DMS79 (cell line): ENCODE results near the gene ISOC2.

Experiments
- DNase-seq: peaks from one replicate; lab custom pipeline; 2025; lab: John Stamatoyannopoulos, UW

ISOC2 gene

DNA sequence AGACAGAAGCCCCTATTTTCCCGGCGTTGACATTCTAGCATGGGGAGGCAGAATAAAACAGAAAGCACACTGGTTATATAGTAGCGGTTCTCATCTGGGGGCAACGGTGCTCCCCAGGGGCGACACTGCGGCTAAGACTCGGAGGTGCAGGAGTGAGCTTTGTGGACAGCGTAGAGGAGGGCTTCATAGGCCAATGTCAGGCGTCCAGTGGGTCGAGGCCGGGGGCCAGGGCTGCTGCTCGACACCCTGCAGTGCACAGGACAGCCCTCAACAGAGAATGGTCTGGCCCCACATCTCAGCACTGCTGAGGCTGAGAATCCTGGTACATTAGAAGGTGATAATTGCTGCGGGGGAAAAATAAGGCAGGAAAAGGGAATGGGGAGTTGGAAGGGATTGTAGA lies 16.5 kb upstream of the ISOC2 start:
- DNase-seq = no peak

DNA sequence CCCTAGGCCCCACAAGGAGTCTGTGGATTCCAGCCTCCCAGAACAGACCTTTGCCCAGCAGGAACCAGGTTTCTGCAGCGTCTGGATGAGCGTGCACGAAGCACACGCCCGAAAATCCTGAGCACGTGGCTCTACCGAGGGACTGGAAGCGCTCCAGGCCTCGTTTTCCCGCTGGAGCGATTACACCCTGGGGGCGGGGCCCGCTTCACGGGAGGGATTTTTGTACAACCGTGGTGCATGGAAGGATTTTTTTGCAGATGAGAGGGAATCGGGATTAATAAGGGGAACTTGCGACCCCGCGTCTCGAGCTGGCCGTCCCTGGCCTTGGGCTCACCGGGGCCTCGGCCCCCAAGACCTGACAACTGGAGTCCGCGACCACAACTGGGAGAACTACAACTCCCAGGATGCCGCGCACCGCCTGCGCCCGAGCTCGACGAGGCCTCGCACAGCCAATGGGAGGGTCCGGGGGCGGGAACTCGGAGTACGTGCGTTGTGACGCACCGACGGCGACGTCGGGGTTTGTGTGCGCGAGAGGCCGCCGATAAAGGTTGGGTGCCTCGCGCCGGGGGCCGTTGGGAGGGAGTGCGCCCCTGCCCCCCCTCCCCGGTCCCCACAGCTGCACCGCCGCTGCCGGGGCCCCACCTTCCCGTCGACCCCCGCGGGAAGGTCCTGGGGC lies 14.8 kb upstream of the ISOC2 start, which contains the start of gene ZNF628:
TSS of gene ZNF628 (plus strand) at position 518 of the 676 bp plus-strand sequence. CDS start 3,294 bp downstream, outside the sequence.
- peak; percentile 94 for DNase-seq

DNA sequence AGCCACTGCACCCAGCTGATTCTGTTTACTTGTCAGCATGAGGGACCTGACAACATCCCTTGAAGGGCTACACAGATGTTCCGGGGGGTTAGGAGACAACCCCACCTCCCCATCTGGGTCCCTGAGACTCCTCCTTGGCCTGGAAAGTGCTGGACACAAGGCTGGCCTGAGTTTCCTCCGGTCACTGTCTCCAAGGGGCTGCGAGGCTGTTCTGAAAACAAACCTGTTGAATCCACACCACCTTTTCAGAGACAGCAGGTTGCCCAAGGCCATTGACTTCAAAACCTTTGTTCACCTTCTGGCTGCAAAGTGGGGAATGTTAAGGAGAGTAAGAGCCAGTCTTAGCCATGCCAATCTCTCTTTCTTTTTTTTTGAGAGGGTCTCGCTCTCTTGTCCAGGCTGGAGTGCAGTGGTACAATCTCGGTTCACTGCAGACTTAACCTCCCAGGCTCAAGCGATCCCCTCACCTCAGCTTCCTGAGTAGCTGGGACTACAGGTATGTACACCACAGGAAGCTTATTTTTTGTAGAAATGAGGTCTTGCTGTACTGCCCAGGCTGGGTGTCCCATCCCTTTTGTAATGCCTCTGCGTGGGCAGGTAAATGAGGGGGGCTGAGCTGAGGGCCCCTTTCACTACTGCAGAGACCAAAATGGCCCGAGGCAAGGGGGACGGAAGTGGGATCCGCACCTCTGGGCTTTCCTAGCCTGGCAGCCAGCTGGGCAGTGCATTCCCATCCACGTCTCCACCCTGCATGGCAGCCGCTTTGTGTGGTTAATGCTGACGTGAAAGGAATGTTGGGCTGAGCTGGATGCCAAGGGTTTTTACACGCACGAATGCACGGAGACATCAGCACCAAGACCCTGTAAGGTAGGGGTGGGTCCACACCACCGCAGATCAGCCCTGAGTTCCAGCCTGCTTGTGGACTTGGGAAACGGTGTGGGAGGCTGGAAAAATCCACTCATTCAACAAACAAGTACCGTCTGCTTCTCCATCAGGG lies 13.1 kb upstream of the ISOC2 start:
- DNase-seq = no peak

DNA sequence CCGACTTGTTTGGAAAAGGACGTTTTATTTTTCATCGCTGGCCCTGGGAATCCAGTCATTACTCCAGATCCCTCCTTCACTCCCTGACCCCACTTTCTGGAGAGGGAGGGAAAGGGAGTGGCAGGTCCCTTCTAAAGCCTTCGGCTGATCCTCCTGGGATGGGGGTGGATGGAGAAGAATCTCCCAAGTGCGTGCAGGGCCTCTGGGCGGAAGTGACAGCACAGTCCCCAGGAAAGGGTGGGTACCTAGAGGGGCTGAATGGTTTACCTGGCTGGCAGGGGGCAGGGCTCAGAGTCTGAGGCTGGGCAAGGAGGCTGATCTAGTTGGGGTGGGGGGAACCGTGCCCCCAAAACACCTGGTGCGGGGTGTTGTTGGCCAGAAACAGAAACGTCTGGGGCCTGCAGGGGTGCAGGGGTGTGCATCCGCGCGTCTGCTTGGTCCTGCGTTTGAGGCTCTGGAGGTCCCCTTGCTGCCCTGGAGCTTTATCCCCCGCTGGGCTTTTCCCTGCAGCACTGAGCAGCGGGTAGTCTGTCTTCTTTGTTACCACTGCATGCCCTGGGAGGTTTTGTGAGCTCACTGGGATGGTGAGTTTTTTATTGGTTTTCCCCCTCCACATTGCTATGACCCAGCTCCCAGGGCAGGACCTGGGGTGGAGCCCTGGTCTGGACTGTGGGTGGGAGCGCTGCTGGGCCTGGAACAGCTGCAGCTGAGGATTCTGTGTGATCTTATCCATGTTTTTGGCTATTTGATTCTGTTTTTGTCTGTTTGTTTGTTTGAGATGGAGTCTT lies 12.0 kb upstream of the ISOC2 start:
- DNase-seq = no peak

DNA sequence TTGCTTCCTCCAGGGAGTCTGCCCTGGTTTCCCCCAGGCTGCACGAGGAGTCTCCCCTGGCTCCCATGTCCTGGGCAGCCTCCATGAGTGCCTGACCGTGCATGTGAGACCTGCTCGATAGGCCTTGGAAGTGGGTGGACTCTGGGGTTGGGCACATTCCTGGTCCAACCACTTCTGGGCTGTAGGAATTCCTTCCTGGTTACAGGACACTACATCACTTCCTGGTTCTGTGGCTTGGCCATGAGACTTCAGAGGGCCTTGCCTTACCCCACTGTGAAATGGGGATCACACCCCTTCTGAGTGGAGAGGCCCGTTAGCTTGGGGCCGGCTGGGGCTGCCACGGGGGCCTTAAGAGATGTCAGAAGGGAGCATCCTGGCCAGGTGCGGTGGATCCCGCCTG lies 11.0 kb upstream of the ISOC2 start:
- no peak for DNase-seq

DNA sequence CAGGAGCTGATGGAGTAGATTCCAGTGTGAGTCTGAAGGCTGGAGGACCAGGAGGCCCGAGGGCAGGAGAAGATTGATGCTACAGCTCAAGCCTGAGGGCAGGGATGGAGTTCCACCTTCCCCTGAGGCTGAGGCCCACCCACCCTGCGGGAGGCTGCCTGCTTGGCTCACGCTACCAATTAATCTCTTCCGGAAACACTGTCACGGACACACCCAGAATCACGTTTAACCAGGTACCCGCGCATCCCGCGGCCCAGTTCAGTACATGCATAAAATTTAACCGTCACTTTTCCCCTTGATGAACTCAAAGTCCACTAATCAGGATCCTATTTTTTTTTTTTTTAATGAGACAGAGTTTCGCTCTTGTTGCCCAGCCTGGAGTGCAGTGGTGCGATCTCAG lies 9.8 kb upstream of the ISOC2 start:
- DNase-seq = no peak

DNA sequence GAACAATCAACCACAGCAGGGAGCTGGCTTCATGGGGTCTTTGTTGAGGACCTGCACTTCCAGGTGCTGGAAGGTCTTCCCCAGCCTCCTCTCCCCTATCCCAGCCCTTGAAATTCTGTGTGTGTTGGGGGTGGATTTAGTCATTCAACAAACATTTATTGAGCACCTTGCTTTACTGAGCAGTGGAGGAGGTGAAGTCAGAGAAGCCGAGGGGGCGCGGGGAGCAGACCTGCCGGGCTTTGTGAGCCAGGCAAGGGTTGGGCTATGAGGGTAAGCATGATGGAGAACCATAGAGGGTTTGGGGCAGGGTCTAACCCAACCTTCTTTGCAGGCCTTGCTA lies 6.6 kb upstream of the ISOC2 start:
- no peak for DNase-seq

DNA sequence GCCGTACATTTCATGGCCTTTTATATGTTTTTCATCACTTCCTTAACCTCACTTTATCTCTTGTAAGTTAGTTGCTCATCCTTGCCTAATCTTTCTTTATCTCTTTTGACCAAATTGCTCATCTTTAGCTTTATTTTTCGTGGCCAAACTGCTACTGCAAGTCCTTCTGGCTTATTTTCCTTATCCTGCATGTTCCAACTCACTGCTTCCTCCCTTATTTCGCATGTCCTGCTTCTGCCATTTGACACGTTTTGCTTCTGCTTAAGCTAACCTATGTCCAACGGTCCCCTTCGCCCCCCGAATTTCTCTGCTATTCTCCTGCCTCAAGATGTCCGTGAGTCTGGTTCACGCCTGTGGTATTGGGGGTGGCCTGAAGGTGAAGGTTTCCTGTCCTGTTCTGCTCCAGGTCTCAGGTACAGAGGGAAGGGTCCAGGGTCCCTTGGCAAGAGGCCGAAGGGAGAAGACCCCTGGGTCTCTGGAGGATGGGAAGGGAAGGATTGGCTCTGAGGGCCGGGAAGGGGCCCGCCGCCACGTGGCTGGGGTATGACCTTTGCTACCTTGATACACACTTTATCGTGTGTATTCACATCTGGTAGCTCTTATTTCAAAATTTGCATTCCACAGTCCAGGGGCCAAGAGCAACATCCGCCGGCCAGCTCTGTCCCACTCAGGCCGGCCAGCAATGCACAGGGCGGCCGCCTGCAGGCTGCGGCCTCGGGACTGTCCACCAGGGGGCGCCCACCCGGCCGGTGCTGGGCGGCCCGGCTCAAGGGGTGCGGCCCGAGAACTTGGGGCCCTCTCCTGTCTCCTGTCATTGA lies 6.0 kb upstream of the ISOC2 start:
- no peak for DNase-seq

DNA sequence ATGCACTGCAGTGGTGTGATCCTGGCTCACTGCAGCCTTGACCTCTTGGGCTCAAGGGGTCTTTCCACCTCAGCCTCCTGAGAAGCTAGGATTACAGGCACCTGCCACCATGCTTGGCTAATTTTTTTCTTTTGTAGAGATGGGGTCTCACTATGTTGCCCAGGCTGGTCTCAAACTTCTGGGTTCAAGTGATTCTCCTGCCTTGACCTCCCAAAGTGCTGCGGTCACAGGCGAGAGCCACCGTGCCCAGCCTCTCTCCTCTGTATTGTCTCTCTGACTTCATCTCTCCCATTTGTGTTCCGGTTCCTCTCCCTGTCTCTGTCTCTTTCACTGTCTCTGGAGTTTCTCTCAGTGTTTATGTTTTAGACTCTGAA lies 4.8 kb upstream of the ISOC2 start:
- DNase-seq = no peak

DNA sequence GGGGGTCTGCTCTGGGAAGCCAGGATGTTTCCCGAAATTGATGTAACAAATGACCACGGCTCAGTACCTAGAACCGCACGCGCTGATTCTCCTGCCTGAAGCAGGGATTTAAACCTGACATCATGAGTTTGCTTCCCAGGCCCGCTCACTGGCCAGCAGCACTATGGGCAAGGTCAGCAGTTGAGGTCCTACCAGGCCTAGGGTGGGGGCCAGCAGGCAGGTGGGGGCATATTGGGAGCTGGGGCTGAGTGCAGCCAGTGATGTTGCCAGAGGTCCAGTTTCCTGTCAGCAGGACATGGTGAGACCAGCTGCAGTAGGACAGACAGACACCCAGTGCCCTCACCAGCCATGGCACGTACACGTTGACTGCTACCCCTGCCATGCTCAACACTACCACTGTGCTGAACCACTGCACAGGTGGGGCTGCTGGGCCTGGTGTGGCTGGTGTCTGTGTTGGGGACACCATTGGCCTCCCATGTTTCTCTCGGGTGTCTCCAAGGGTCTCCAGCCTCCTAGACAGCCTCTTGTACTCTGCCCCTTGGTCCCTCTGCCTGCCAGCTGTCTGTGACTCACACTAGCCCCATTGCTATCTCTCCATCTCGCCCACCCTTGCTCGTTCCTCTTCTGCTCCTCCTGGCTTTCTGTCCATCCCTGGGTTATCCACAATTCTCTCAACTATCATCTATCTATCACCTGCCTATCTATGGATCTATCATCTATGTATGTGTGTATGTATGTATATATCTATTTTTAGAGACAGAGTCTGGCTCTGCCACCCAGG lies 4.2 kb upstream of the ISOC2 start:
- DNase-seq = no peak

DNA sequence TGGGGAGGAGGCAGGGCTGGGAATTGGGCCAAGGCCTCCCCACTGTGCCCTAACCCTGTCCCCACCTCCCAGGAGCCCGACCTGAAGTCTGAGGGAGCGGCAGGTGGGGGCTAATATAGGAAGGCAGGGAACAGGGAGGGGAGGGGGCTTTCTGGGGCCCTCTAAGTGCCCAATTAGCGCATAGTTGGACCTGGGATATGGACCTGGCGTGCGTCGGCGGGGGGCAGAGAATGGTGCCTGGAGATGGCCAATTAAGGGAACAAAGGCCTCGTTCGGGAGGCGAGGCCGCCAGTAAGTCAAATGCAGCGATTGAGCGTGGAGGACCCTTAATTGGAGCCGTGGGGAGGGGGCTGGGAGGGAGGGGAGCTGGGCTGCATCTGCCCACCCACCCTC lies 3.2 kb upstream of the ISOC2 start, which contains the start of gene C19orf85:
TSS of gene C19orf85 (minus strand) at position 90 of the 393 bp plus-strand sequence. CDS start 197 bp downstream, outside the sequence.
- no peak for DNase-seq

DNA sequence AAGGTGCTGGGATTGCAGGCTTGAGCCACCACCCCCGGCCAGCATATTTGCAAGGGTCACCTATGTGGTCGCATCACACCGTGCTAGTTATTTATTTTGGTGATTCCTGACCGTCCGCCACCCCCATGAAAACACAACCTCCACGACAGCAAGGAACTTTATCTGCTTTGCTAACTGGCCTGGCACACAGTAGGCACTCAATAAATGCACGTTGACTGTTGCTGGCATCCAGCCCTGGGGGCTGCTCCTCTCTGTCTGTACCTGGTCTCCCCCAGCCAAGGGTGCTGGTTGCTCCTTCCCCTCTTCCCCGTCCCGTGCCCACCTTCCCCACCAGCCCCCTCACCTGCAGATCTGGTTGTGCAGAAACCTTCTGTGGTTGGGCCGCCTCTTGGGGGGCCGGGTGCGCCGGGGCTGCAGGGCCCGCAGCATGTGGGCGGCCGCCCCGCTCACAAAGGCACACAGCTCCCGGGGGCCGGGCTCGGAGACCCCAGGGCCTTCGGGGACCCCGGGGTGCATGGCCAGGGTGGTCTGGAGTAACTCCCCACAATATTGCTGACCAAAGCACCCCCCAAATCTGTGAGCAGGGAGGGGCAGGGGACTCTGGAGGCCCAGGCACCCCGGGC lies 2.7 kb upstream of the ISOC2 start:
- no peak for DNase-seq

DNA sequence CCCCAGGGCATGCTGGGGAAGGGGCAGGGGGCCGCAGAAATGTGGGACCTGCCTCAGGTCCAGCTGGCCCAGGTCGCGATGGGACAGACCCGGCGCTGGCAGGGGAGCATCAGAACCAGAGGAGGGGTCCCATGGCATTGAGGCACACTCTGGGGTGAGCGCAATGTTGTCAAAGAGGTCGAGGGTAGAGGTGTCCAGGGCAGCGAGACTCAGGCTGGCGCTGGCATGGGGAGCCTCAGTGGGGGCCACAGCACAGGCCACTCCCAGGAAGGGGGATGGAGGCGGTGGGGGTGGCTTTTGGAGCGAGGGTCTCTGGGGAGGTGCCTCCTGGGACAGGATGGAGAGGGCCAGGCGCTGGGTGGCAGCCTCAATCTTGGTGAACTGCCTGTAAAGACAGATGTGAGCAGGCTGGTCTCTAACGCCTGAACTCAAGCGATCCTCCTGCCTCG lies 2.2 kb upstream of the ISOC2 start:
- DNase-seq = no peak

DNA sequence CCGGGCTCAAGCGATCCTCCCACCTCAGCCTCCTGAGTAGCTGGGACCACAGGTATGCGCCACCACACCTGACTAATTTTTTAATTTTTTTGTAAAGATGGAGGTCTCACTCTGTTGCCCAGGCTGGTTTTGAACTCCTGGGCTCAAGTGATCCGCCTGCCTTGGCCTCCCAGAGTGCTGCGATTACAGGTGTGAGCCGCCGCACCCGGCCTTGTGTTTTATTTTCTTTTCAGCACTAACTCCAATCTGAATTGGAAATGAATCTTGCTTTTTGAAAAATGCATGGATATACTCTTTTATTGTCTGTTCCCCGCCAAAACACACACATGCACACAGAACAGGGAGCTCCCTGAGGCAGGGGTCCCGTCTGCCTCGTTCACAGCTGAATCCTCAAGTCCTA lies 1.3 kb upstream of the ISOC2 start:
- no peak for DNase-seq

DNA sequence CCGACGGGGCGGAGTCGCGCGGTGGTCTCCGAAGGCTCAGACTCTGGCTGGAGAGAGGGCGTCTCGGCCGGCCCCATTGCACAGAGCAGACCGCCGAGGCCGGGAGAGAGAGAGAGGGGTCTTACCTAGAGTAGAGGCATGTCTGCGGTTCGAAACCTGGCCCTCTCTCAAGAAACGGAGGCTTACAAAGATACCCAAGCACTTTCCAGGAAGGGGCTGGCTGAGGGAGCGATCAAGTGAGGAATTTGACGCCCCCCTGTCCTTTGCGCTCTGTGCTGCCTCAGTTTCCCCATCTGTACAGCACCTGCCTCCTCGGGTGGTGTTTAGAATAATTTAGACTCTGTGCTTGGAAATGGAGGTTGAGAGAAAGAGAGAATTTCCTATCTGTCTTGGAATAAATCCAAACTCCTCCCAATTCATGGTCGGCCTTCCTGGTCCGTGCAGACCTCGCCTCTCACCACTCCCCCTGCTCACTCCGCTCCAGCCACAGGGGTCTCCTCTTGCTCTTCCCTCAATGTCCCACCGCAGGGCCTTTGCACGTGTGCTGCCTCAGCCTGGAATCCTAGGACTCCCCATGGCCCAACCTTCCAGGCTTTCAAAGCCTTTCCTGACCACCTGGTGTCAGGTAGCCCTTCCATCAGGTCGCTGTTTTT lies 658 bp upstream of the ISOC2 start:
- DNase-seq = no peak

DNA sequence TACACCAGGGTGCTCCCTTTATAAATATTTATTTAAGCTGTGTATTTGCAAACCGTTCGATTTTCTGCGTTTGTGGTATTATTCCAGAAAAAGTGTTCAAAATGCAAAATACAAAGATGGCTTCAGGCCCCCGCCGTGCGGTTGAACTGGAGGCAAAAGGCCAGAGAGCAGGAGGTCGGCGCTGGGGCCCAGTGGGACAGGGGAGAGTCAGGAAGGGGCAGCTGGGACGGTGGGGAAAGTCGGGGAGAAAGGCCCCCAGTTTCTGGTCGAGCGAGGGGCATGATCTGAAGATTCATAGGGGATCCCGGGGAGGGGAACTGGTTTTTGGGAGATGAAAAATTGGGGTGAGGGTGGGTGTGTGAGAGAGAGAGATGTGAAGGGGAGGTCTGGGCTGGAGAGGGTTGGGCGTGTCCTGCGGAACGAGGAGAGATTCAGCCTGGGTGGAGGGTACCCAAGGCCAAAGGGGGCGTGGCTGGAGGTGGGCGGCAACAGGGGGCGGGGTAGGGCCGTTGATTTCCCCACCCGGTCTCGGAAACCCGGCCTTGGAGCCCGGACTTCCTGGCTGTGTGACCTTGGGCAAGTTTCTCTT lies 678 bp downstream of the ISOC2 start:
- DNase-seq = peak; percentile 77

DNA sequence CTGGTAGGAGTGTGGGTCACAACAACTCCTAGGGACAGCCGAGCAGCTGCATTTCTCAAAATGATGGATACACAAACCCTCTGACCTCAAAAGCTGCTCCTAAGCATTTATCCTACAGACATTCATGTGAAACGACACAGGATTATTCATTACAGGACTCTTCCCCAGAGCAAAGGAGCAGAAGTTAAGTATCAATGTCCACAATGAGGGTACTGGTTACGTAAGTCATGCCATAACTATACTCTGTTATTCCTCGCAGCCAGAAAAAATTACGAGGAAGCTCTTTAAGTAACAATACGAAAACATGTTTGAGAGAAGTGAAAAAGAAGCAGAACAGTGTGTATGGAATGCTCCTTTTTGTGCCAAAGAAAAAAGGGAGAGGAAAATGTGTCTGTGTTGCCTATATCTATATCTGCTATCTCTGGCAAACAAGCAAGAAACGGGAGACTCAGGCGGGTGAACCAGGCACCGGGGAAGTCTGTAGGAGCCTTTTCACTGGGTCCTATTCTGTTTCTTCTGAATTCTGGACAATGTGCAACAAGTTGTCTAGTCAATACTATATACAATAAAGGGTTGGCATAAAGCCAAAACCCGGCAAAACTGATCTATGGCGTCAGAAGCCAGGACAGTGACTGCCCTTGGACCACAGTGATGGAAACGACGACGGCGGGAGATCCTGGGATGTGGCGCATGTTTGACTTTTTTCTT lies 1.3 kb downstream of the ISOC2 start:
- no peak for DNase-seq

DNA sequence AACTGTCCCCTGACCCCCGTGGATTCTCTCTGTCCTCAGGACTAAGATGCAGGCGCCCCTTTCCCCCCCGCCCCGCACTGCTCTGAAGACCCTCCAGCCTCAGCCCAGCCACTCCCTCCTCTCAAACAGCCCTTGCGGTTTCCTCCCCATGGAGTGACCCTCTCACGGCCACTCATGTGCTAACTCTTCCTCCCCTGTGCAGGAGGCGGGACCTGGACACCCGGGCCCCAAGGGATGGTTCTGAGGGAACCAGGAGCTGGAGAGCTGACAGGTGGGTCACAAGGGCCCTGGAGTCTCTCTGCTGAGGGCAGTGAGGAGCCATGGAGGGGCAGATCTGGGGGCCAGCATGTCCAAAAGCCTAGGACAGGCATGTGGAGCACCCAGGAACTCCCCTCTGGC lies 1.9 kb downstream of the ISOC2 start:
- DNase-seq = peak; percentile 90
